Measurements from ENCODE around the gene PTPRN2. TPM values are rescaled to one million over a fixed set of nuclear protein-coding genes. Genes with fewer than 3 reads are reported as not detected.
A peak's percentile ranks its signal among the peaks of the same experiment; 100 is the strongest.

Gene PTPRN2
- total and polyA plus RNA-seq, 2 of the 13 experiments (the other 11 are each of a cell fraction or from before 2014, with no cell fraction given): 2.5 to 24.2 TPM

DNA sequence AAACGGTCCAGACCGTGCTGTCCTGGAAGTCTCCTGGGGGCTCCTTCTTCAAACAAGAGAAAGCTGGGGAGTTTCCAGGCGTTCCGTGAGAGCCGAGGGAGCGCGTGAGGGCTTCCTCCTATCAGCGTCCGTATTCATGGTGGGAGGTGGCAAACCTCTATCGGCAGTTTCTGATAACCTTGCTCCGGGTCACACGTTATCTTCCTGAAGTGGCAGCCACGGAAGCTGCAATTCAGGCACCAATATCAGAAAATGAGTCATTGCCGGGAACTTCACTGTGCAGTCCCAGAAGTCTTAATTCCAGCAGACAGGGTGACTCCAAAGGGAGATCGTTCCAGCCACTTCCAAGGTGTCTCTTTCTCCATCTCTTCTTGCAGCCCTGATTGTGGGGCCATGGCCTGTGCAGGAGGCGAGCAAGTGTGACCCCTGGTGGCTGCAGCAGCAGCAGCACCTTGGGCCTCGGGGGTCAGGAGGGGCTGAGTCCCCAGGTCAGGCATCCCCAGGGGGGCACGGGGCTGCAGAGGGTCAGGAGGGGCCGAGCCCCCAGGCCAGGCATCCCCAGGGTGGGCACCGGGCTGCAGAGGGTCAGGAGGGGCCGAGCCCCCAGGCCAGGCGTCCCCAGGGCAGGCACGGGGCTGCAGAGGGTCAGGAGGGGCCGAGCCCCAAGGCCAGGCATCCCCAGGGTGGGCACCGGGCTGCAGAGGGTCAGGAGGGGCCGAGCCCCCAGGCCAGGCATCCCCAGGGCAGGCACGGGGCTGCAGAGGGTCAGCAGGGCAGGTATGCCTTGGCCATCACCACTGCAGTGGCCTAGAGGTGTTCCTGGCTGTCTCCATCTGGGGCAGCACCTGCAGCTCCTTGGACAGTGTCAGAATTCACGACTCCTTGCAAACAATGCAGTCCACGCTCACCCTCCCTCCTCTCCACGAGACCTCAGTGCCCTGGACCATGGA, 712.1 kb downstream of the PTPRN2 start:
- ATAC-seq (peak; percentile 89), DNase-seq (ENCODE audit: low spot score) (no peak), FAIRE-seq (no peak)
- no peaks in the 10 kb centered on the region for H3K36me3 ChIP-seq (replicated peaks in 1 of 2; ENCODE audit: control insufficient read depth in 1 of 2, insufficient read depth in 2 of 2, low read length in 2 of 2)
- H3K4me3 ChIP-seq (replicated peaks in 1 of 3; ENCODE audit: insufficient read depth in 1 of 3, low read depth in 2 of 3, low read length in 3 of 3): no peak overlapping the region
- H3K27me3 ChIP-seq (ENCODE audit: control insufficient read depth in 1 of 2, insufficient read depth in 2 of 2, low read length in 2 of 2): peaks cover 2 to 5% of the 10 kb centered on the region in 2 experiments; a peak in 3 of 5 replicates
- no peak overlapping the region for H2AFZ ChIP-seq (ENCODE audit: low read length)
- in situ Hi-C loops (cut with HindIII; ENCODE audit: extremely low pct_ligation_motif_present, low pct_unique_long_range_greater_than_20kb): loop anchor here (10.0 kb wide), 1 partner anchor 451 kb away; no protein-coding TSS in a partner anchor
- H4K20me1 ChIP-seq (ENCODE audit: insufficient read depth, low read length): peaks cover 10% of the 10 kb centered on the region
- no peaks in the 10 kb centered on the region for H3K79me2 ChIP-seq (ENCODE audit: insufficient read depth, low read length)
- no peaks in the 10 kb centered on the region for H3K9me3 ChIP-seq (ENCODE audit: low read length)
- no peak overlapping the region for H3K4me2 ChIP-seq (ENCODE audit: low read depth, low read length)
- ChIA-PET POLR2A (no interaction called here), CTCF (ENCODE audit: low intra/inter-chr PET ratio, low total read pairs) (interaction anchor here (1.4 kb wide), 1 partner anchor 443 kb away, joined by 7 read pairs; no protein-coding TSS in a partner anchor)
- no TSS peak for BruUV-seq (replicated peaks)
- 58% methylated on average over 19 of the region's 30 CpGs for WGBS (ENCODE audit: low lambda C conversion rate)
- intact Hi-C loops (cut with micrococcal nuclease; ENCODE audit: unreplicated experiment): loop anchor here (2.0 kb wide), 1 partner anchor 443 kb away; no protein-coding TSS in a partner anchor
- H3K27ac ChIP-seq (ENCODE audit: extremely low read length, insufficient read depth, low read length): no peak overlapping the region
- H3K9ac ChIP-seq (ENCODE audit: insufficient read depth, low read depth, low read length): no peak overlapping the region
- H3K4me1 ChIP-seq (ENCODE audit: insufficient read depth, low read length): no peaks in the 10 kb centered on the region
- TF ChIP-seq ZNF431 (CRISPR knock-in tag; IDR thresholded peaks at IDR 0.05; ENCODE audit: borderline replicate concordance, low read depth) (no peak), AKAP8 (CRISPR knock-in tag; IDR thresholded peaks at IDR 0.05) (no peak), JUNB (CRISPR knock-in tag; IDR thresholded peaks at IDR 0.05; ENCODE audit: borderline replicate concordance) (no peak), WIZ (CRISPR knock-in tag; IDR thresholded peaks at IDR 0.05) (no peak), KLF9 (CRISPR knock-in tag; IDR thresholded peaks at IDR 0.05; ENCODE audit: low read depth) (no peak), SIX4 (CRISPR knock-in tag; IDR thresholded peaks at IDR 0.05) (no peak), SRY (CRISPR knock-in tag; IDR thresholded peaks at IDR 0.05) (no peak), JUN (CRISPR knock-in tag; IDR thresholded peaks at IDR 0.05) (no peak), KAT8 (CRISPR knock-in tag; IDR thresholded peaks at IDR 0.05) (no peak), SKI (IDR thresholded peaks at IDR 0.05; ENCODE audit: partially characterized antibody) (no peak), EEA1 (CRISPR knock-in tag; IDR thresholded peaks at IDR 0.05; ENCODE audit: borderline replicate concordance) (no peak), TCF12 (IDR thresholded peaks at IDR 0.05) (no peak), TCF12 (CRISPR knock-in tag; IDR thresholded peaks at IDR 0.05) (no peak), HMG20A (CRISPR knock-in tag; IDR thresholded peaks at IDR 0.05; ENCODE audit: borderline replicate concordance) (no peak), ZNF350 (CRISPR knock-in tag; IDR thresholded peaks at IDR 0.05; ENCODE audit: borderline replicate concordance, low read depth) (peak; percentile 36; the same call in 1 of the 2 replicates), HBP1 (CRISPR knock-in tag; IDR thresholded peaks at IDR 0.05; ENCODE audit: low read depth) (no peak), SUZ12 (IDR thresholded peaks at IDR 0.05; ENCODE audit: low read depth, low read length) (no peak), ZNF446 (CRISPR knock-in tag; IDR thresholded peaks at IDR 0.05) (no peak), FOSL1 (CRISPR knock-in tag; IDR thresholded peaks at IDR 0.05; ENCODE audit: borderline replicate concordance) (no peak), RAD21 (CRISPR knock-in tag; IDR thresholded peaks at IDR 0.05) (peak; percentile 64), ZNF124 (CRISPR knock-in tag; IDR thresholded peaks at IDR 0.05) (no peak), STAG1 (CRISPR knock-in tag; IDR thresholded peaks at IDR 0.05) (peak; percentile 87), SRSF4 (IDR thresholded peaks at IDR 0.05; ENCODE audit: low read depth, low read length, poor library complexity, severe bottlenecking) (no peak), NFKBIZ (CRISPR knock-in tag; IDR thresholded peaks at IDR 0.05) (no peak)
